IMR-90 (cell line): ENCODE measurements around the gene PTPN22.

Experiments used
- BHLHE40 ChIP-seq: fragments of 150-350 bp; IDR thresholded peaks from 2 replicates; pipeline ENCODE4 v1.6.1; 2016; ENCODE audit warnings: mild to moderate bottlenecking, low read depth, low read length
- CTCF ChIP-seq: conservative IDR thresholded peaks from 2 replicates; pipeline ENCODE4 v1.5.1; 2012; ENCODE audit warnings: mild to moderate bottlenecking, low read depth, low read length, improper control_type of control experiment
- ELK1 ChIP-seq: fragments of 150-350 bp; IDR thresholded peaks from 2 replicates; pipeline ENCODE4 v1.6.1; 2016; ENCODE audit warnings: low read depth, mild to moderate bottlenecking, low read length, moderate library complexity, borderline replicate concordance
- FOS ChIP-seq: fragments of 150-350 bp; IDR thresholded peaks from 2 replicates; pipeline ENCODE4 v1.6.1; 2016; ENCODE audit warnings: low read depth, low read length
- MAFK ChIP-seq: IDR thresholded peaks from 2 replicates; pipeline ENCODE4 v1.6.1; 2012; ENCODE audit warnings: low read depth, low read length, improper control_type of control experiment
- MAZ ChIP-seq: IDR thresholded peaks from 2 replicates; pipeline ENCODE4 v1.6.1; 2012; ENCODE audit warnings: low read depth, mild to moderate bottlenecking, low read length, improper control_type of control experiment, moderate library complexity, borderline replicate concordance
- POLR2A ChIP-seq: IDR thresholded peaks from 2 replicates; pipeline ENCODE4 v1.6.1; 2012; ENCODE audit warnings: mild to moderate bottlenecking, low read depth, low read length
- RAD21 ChIP-seq: IDR thresholded peaks from 2 replicates; pipeline ENCODE4 v1.6.1; 2012; ENCODE audit warnings: low read length, improper control_type of control experiment
- RCOR1 ChIP-seq: IDR thresholded peaks from 2 replicates; pipeline ENCODE4 v1.6.1; 2012; ENCODE audit warnings: mild to moderate bottlenecking, low read length, improper control_type of control experiment; ENCODE audit not compliant: insufficient replicate concordance
- RFX5 ChIP-seq: IDR thresholded peaks from 2 replicates; pipeline ENCODE4 v1.8.0; 2012; ENCODE audit warnings: low read depth, mild to moderate bottlenecking, low read length, moderate library complexity
- SMC3 ChIP-seq: fragments of 150-350 bp; IDR thresholded peaks from 2 replicates; pipeline ENCODE4 v1.6.1; 2016; ENCODE audit warnings: low read depth, mild to moderate bottlenecking, antibody characterized with exemption, low read length, moderate library complexity

- TF ChIP-seq SMC3 (no peak), POLR2A (no peak), CTCF (no peak), MAFK (no peak), RFX5 (no peak), ELK1 (no peak), RCOR1 (no peak), BHLHE40 (no peak), MAZ (no peak), FOS (no peak), RAD21 (no peak)
Measured at GRCh38 chr1:113913312-113913668, 41.8 kb upstream of the PTPN22 start.
